ENCODE results near the gene ATP5PD.

The ATP5PD gene

GRCh38 chr17:75065562-75066151 lies 18.9 kb upstream of the ATP5PD start:
- TF ChIP-seq CTCF (IDR thresholded peaks at IDR 0.05), result no peak
- Histone ChIP-seq H3K27me3 (no peaks in the 10 kb centered on the region), H3K36me3 (peaks cover 50% of the 10 kb centered on the region), H3K27ac (no peak overlapping the region), H3K9me3 (no peaks in the 10 kb centered on the region), H3K4me3 (ENCODE audit: low read depth in 1 of 2, low read length in 1 of 2) (no peak overlapping the region), H3K4me1 (ENCODE audit: control insufficient read depth in 1 of 2, insufficient read depth in 1 of 2, low read depth in 1 of 2, low read length in 1 of 2) (peaks cover 0 to 9% of the 10 kb centered on the region in 2 experiments)

GRCh38 chr17:75064867-75065561 lies 18.2 kb upstream of the ATP5PD start:
- no peak overlapping the region for H3K4me3 ChIP-seq (ENCODE audit: low read depth in 1 of 2, low read length in 1 of 2)
- H3K36me3 ChIP-seq, result peaks cover 55% of the 10 kb centered on the region
- no peaks in the 10 kb centered on the region for H3K9me3 ChIP-seq
- no peaks in the 10 kb centered on the region for H3K27me3 ChIP-seq
- H3K4me1 ChIP-seq (ENCODE audit: control insufficient read depth in 1 of 2, insufficient read depth in 1 of 2, low read depth in 1 of 2, low read length in 1 of 2), result peaks cover 0 to 9% of the 10 kb centered on the region in 2 experiments
- no peak overlapping the region for H3K27ac ChIP-seq
- no peak for TF ChIP-seq CTCF (IDR thresholded peaks at IDR 0.05)

GRCh38 chr17:75064460-75064859 lies 17.7 kb upstream of the ATP5PD start:
- H3K4me3 ChIP-seq (ENCODE audit: low read depth in 1 of 2, low read length in 1 of 2), result no peak overlapping the region
- no peaks in the 10 kb centered on the region for H3K9me3 ChIP-seq
- H3K4me1 ChIP-seq (ENCODE audit: control insufficient read depth in 1 of 2, insufficient read depth in 1 of 2, low read depth in 1 of 2, low read length in 1 of 2), result peaks cover 0 to 9% of the 10 kb centered on the region in 2 experiments
- H3K36me3 ChIP-seq, result peaks cover 61% of the 10 kb centered on the region
- no peak overlapping the region for H3K27ac ChIP-seq
- TF ChIP-seq CTCF (IDR thresholded peaks at IDR 0.05), result no peak
- H3K27me3 ChIP-seq, result no peaks in the 10 kb centered on the region

- peaks cover 64% of the 10 kb centered on the region for H3K36me3 ChIP-seq
- no peak for TF ChIP-seq CTCF (IDR thresholded peaks at IDR 0.05)
These were observed 17.3 kb upstream of the ATP5PD start for GRCh38 chr17:75064040-75064439.

GRCh38 chr17:75063626-75064025 lies 16.9 kb upstream of the ATP5PD start:
- H3K27me3 ChIP-seq, result no peaks in the 10 kb centered on the region
- TF ChIP-seq CTCF (IDR thresholded peaks at IDR 0.05), result no peak
- H3K36me3 ChIP-seq, result peaks cover 64% of the 10 kb centered on the region
- peaks cover 0 to 9% of the 10 kb centered on the region in 2 experiments for H3K4me1 ChIP-seq (ENCODE audit: control insufficient read depth in 1 of 2, insufficient read depth in 1 of 2, low read depth in 1 of 2, low read length in 1 of 2)
- no peak overlapping the region for H3K27ac ChIP-seq
- no peak overlapping the region for H3K4me3 ChIP-seq (ENCODE audit: low read depth in 1 of 2, low read length in 1 of 2)
- H3K9me3 ChIP-seq, result no peaks in the 10 kb centered on the region

More at GRCh38 chr17:75064040-75064439, 17.3 kb upstream of the ATP5PD start:
- Histone ChIP-seq H3K4me1 (ENCODE audit: control insufficient read depth in 1 of 2, insufficient read depth in 1 of 2, low read depth in 1 of 2, low read length in 1 of 2) (peaks cover 0 to 9% of the 10 kb centered on the region in 2 experiments), H3K27ac (no peak overlapping the region), H3K4me3 (ENCODE audit: low read depth in 1 of 2, low read length in 1 of 2) (no peak overlapping the region), H3K27me3 (no peaks in the 10 kb centered on the region), H3K9me3 (no peaks in the 10 kb centered on the region)

All from neutrophil (primary cell).